Mesothelial cell of epicardium (in vitro differentiated cells): Measurements from ENCODE around the gene ERC1. TPM values are rescaled to one million over a fixed set of nuclear protein-coding genes. Genes with fewer than 3 reads are reported as not detected.

Experiments
- DNase-seq, 2 experiments: peaks; one replicate each; pipeline ENCODE4 v3.0.0; 2021; ENCODE audit warnings: low spot score in 2 of 2; ENCODE audit not compliant: unreplicated experiment in 2 of 2
- H3K27ac Mint-ChIP-seq: 2 replicates; pipeline ENCODE4 v1.8.0; 2021; ENCODE audit warnings: mixed read lengths
- H3K27me3 Mint-ChIP-seq: 2 replicates; pipeline ENCODE4 v1.8.0; 2021; ENCODE audit warnings: low read depth, mixed read lengths
- H3K36me3 Mint-ChIP-seq: 2 replicates; pipeline ENCODE4 v1.8.0; 2021; ENCODE audit warnings: mixed read lengths
- H3K4me1 Mint-ChIP-seq: 2 replicates; pipeline ENCODE4 v1.8.0; 2021; ENCODE audit warnings: mixed read lengths
- H3K4me3 Mint-ChIP-seq: 2 replicates; pipeline ENCODE4 v1.8.0; 2021; ENCODE audit warnings: mild to moderate bottlenecking, moderate library complexity, mixed read lengths
- H3K9me3 Mint-ChIP-seq: 2 replicates; pipeline ENCODE4 v1.8.0; 2021; ENCODE audit warnings: mixed read lengths
- CTCF ChIP-seq: fragments of 200-600 bp; sonication (generic); IDR thresholded peaks from one replicate; pipeline ENCODE4 v1.5.0; 2021; ENCODE audit warnings: antibody characterized with exemption; ENCODE audit not compliant: unreplicated experiment
- total RNA-seq: library from RNA; stranded (reverse); gene quantifications from 3 replicates; pipeline ENCODE4 v1.2.1, GENCODE V29; 2021

Gene ERC1
- total RNA-seq, 1 donor from 2014 or later, result 66.1 TPM

- H3K27me3 Mint-ChIP-seq, result no peaks in the 10 kb centered on the region
- no peaks in the 10 kb centered on the region for H3K36me3 Mint-ChIP-seq
- peak overlapping the region; percentile 87 for H3K4me3 Mint-ChIP-seq
- peak in 1 of 2 experiments; percentile 21 for DNase-seq
- H3K9me3 Mint-ChIP-seq, result no peaks in the 10 kb centered on the region
- H3K4me1 Mint-ChIP-seq, result peaks cover 36% of the 10 kb centered on the region
- peak overlapping the region; percentile 92 for H3K27ac Mint-ChIP-seq
- TF ChIP-seq CTCF, result no peak
These were observed 619 bp downstream of the ERC1 start for GRCh38 chr12:991350-992333.

GRCh38 chr12:992647-993046 lies 1.6 kb downstream of the ERC1 start:
- peak overlapping the region; percentile 87 for H3K4me3 Mint-ChIP-seq
- no peaks in the 10 kb centered on the region for H3K9me3 Mint-ChIP-seq
- no peak overlapping the region for H3K27ac Mint-ChIP-seq
- H3K27me3 Mint-ChIP-seq, result no peaks in the 10 kb centered on the region
- no peaks in the 10 kb centered on the region for H3K36me3 Mint-ChIP-seq
- peaks cover 36% of the 10 kb centered on the region for H3K4me1 Mint-ChIP-seq
- no peak for DNase-seq
- TF ChIP-seq CTCF, result no peak

GRCh38 chr12:996881-997280 lies 5.9 kb downstream of the ERC1 start:
- H3K27ac Mint-ChIP-seq, result no peak overlapping the region

GRCh38 chr12:997505-997904 lies 6.5 kb downstream of the ERC1 start:
- peaks cover 6% of the 10 kb centered on the region for H3K36me3 Mint-ChIP-seq
- DNase-seq, result no peak

More at GRCh38 chr12:996881-997280, 5.9 kb downstream of the ERC1 start:
- H3K4me1 Mint-ChIP-seq, result peaks cover 10% of the 10 kb centered on the region
- no peaks in the 10 kb centered on the region for H3K27me3 Mint-ChIP-seq
- no peak overlapping the region for H3K4me3 Mint-ChIP-seq
- no peak for TF ChIP-seq CTCF
- no peaks in the 10 kb centered on the region for H3K9me3 Mint-ChIP-seq
- DNase-seq, result no peak
- H3K36me3 Mint-ChIP-seq, result peaks cover 5% of the 10 kb centered on the region

More at GRCh38 chr12:997505-997904, 6.5 kb downstream of the ERC1 start:
- H3K4me3 Mint-ChIP-seq, result no peak overlapping the region
- no peaks in the 10 kb centered on the region for H3K9me3 Mint-ChIP-seq
- TF ChIP-seq CTCF, result no peak
- H3K27me3 Mint-ChIP-seq, result no peaks in the 10 kb centered on the region
- peaks cover 3% of the 10 kb centered on the region for H3K4me1 Mint-ChIP-seq
- no peak overlapping the region for H3K27ac Mint-ChIP-seq
